GM21723 (cell line): ENCODE measurements around the gene DUSP3.

Experiments used
- ATAC-seq: cut with Tn5 transposase; IDR thresholded peaks from one replicate; pipeline ENCODE4 v1.9.1; 2021; ENCODE audit warnings: mild to moderate bottlenecking, moderate library complexity; ENCODE audit not compliant: unreplicated experiment

Gene DUSP3

GRCh38 chr17:43769426-43769825 lies 9.4 kb downstream of the DUSP3 start:
- ATAC-seq, result no peak

- no peak for ATAC-seq
Observed at GRCh38 chr17:43768943-43769342, 9.8 kb downstream of the DUSP3 start.

GRCh38 chr17:43768382-43768781 lies 10.4 kb downstream of the DUSP3 start:
- no peak for ATAC-seq

- ATAC-seq, result no peak
Observed at GRCh38 chr17:43767713-43768059, 11.1 kb downstream of the DUSP3 start.

- no peak for ATAC-seq
Observed at GRCh38 chr17:43767053-43767712, 11.6 kb downstream of the DUSP3 start.

- ATAC-seq, result no peak
Observed at GRCh38 chr17:43766413-43767052, 12.2 kb downstream of the DUSP3 start.

- no peak for ATAC-seq
Observed at GRCh38 chr17:43760254-43760852, 18.4 kb downstream of the DUSP3 start.

GRCh38 chr17:43759836-43760235 lies 18.9 kb downstream of the DUSP3 start:
- no peak for ATAC-seq

GRCh38 chr17:43758497-43759174 lies 20.1 kb downstream of the DUSP3 start, which contains the start of gene SOST:
SOST (minus strand) TSS chr17:43758791; CDS start chr17:43758741, 50 bp downstream.
- ATAC-seq, result no peak

- no peak for ATAC-seq
Observed at GRCh38 chr17:43758086-43758485, 20.7 kb downstream of the DUSP3 start.

- ATAC-seq, result no peak
Observed at GRCh38 chr17:43757171-43757660, 21.6 kb downstream of the DUSP3 start.

- no peak for ATAC-seq
Observed at GRCh38 chr17:43756201-43756600, 22.6 kb downstream of the DUSP3 start.

GRCh38 chr17:43755389-43755875 lies 23.3 kb downstream of the DUSP3 start:
- ATAC-seq, result no peak

GRCh38 chr17:43754947-43755346 lies 23.8 kb downstream of the DUSP3 start:
- ATAC-seq, result no peak

GRCh38 chr17:43753493-43754129 lies 25.2 kb downstream of the DUSP3 start:
- no peak for ATAC-seq

GRCh38 chr17:43750153-43750552 lies 28.6 kb downstream of the DUSP3 start:
- ATAC-seq, result no peak

GRCh38 chr17:43745541-43745940 lies 33.2 kb downstream of the DUSP3 start:
- ATAC-seq, result no peak

- no peak for ATAC-seq
Observed at GRCh38 chr17:43741636-43742035, 37.1 kb downstream of the DUSP3 start.

- no peak for ATAC-seq
Observed at GRCh38 chr17:43740541-43740940, 38.2 kb downstream of the DUSP3 start.

GRCh38 chr17:43737722-43738121 lies 41.1 kb downstream of the DUSP3 start:
- no peak for ATAC-seq

GRCh38 chr17:43736389-43736788 lies 42.4 kb downstream of the DUSP3 start:
- no peak for ATAC-seq
